GM18526 (cell line): ENCODE results near the gene PHC3.

Source experiments
- POLR2A ChIP-seq: IDR thresholded peaks from 3 replicates; pipeline ENCODE4 v1.6.1; 2011; ENCODE audit not compliant: insufficient read length; ENCODE audit errors: extremely low read depth

The PHC3 gene

DNA sequence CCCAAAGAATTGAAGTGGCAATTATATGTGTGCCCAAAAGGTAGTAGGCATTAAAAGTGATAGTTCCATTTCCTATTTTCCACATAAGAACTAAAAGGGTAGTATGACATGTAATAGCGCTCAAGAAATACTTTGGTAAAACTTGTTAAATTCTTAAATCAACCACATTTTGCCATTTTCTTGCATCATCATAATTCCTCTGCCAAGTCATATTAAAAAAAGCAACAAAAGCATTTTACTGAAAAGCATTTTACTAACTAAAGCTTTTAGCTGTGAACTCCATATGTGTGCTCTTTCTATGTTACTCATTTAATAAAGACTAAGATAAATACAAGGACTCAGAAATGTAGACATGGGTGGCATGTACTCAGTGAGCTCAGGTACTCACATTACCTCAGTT lies 73.6 kb downstream of the PHC3 start:
- TF ChIP-seq POLR2A: no peak

DNA sequence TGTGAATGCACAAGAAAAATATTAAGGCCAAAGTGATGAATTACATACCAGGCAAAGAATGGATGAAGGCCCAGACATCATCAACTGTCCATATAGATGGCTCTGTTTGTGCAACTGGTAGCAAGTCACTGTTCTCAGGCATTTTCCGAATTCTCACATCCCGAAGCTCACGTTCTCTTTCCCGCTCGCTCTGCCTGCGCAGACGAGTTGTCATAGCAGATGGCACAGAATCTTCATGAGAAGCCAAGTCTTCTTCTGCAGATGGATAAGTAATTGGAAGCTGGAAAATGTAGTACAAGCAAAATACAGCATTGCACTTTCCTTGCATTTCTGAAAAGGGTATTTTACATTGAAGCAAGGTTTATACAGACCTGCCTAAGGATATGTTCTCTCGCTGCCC lies 79.1 kb downstream of the PHC3 start:
- TF ChIP-seq POLR2A: no peak

DNA sequence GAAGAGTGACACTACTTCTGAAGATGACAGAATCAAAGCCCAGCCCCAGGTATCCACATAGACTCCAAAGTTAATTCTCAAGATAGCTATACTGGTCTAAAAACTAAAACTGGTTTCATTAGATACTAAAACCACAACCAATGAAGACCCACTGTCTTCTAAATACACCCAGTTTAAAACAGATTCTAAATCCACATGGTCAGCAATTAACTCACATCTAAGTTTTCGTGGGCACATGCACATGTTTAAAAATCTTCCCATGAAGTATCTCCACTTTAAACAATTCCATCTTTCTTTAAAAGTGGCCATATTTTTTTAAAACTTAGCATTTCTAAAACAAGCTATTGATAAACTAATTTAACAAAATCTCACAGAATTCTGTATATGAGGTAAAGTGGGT lies 80.6 kb downstream of the PHC3 start:
- no peak for TF ChIP-seq POLR2A

DNA sequence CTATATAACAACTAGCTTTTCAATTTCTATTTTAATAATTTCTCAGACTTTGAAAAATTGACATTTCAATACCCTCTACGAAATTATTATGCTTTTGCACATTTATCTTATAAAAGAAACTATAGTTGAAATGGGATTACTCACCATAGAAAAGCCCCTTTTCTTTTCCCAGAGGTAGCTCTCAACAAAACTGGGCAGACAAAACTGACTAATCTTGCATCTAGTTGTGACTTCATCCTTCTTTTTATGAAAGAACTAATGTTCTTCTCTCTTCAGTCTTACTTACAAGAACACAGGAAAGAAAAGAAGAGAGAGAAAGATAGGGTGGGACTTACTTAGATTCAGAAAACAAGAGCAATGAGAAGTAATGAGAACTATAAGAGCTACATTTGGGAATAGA lies 82.8 kb downstream of the PHC3 start:
- TF ChIP-seq POLR2A: no peak

DNA sequence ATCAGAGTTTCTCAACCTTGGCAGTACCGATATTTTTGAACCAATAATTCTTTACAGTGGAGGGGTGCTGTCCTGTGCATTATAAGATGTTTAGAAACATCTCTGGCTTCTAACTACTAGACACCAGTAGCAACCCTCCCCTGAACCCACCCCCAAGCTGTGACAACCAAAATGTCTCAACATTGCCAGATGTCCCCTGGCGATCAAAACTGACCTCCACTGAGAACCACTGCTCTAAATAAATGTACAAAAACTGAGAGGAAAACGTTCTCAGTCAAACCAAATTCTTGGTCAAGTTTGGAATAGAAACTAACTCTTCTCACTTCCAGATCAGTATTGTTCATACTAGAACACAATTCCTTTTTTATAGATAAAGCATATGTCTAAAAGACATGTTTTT lies 85.2 kb downstream of the PHC3 start:
- TF ChIP-seq POLR2A: no peak

DNA sequence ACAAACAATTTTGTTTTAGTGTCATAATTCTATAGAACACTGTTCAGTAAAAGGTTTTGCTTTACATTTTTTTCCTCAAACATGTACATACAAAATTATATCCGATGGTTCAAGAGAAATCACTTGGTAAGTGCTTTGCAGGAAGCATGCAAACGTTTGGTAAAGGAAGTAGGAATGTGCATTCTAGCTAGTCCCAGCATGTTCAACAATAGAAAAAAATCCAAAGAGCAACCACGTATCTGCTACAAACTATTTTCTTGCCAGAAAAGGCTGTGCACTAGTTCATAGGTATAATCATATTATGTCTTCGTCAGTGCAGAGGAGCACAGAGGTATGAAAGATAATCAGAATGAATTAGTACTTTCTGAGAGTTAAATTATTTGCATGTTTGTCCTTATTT lies 85.8 kb downstream of the PHC3 start:
- TF ChIP-seq POLR2A: no peak

DNA sequence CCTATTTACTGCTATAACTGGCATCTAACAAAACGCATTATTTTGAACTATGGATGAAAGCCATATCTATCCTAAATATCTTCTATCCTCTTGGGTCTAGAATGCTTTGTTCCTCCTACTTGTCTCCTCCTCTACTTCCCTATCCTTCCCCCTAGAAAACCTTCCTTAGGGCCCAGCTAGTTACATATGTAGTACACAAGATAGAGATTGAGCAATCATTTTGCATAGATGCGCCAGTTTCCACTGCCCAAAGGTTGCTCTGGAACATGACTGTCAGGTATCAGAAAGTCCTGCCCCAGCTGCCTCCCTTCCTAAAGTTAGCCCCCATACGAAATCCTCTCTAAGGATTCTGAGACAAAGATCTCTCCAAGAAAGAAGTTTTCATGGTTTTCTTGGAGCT lies 88.6 kb downstream of the PHC3 start:
- no peak for TF ChIP-seq POLR2A

DNA sequence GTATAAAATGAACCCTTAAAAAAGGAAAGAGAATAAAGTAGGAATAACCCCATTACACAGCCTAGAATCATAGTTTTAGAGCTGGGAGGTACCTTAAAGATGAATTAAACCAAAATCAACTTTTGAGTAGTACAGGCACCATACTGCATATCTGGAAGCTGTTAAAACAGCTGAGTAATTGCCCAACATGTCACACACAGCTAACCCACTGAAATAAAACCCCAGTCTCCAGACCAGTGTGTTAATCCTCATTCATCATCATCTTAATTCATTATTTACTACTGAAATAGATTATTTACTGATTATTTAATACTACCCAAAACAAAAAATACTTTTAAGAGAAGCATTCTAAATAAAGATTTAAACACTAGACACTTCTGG lies 90.9 kb downstream of the PHC3 start:
- TF ChIP-seq POLR2A: no peak

DNA sequence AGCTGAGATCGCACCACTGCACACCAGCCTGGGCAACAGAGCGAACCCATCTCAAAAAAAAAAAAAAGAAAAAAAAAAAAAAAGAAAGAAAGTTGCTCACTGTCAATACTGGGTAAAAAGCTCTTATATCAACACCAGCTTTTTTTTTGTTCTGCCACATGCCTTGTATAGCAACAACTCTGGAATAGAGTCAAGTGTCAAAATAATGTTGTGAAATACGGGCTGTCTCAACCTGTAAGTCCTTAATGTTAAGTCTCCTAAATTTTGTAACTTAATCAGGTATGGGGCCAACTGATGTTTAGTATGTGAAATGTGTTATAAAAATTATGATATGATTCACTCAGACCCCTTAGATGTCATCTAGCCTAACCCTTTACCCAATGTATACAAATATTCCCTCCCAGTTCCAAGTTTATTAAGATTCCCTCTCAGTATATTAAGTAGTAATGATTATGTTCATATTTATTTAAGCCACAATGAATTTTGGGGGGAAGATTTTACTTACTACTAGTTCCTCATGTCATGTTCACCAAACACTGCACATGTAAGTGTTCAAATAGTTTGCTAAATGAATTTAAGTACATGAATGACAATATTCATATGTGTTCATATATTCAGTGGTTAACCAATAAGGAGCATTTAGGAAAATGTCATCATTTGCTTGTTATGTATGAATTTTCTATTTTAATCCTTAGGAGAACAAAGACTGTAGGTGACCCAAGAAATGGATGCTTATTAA lies 91.5 kb downstream of the PHC3 start:
- TF ChIP-seq POLR2A: no peak

DNA sequence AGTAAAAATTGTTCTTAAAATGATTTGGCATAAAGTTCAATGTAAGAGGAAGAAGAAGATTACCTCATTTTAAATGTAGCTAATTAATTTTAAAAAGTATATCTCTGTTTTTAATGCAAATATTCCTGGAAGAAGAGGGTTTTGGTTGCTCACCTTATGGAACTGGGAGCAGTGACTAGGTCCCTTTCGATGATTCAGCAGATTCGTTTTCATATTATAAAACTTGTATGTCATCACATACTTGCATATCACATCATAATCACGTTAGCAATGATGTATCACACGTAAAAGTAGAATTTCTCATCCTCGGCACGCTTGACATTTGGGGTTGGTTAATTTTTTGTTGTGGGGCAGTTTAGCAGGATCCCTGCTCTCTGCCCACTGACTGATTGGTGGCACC lies 96.1 kb downstream of the PHC3 start:
- TF ChIP-seq POLR2A: no peak

DNA sequence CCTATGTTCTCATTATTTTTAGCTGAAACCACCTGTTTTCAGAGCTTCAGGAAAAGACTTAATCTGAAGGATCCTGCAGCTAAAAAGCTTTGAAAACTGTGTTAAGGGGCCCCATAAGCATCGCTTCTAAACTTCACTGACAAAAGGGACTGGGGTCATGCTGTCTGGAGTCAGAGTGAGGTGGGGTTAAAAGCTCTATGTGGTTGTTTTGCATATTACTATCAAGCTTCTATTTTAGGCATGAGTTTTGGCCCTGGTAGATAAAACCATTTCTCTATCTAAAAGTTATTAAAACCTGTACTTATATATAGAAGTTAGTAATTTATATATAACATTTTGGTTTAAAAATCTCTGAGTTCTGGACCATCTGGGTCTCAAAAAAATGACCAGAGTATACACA lies 98.2 kb downstream of the PHC3 start:
- no peak for TF ChIP-seq POLR2A

DNA sequence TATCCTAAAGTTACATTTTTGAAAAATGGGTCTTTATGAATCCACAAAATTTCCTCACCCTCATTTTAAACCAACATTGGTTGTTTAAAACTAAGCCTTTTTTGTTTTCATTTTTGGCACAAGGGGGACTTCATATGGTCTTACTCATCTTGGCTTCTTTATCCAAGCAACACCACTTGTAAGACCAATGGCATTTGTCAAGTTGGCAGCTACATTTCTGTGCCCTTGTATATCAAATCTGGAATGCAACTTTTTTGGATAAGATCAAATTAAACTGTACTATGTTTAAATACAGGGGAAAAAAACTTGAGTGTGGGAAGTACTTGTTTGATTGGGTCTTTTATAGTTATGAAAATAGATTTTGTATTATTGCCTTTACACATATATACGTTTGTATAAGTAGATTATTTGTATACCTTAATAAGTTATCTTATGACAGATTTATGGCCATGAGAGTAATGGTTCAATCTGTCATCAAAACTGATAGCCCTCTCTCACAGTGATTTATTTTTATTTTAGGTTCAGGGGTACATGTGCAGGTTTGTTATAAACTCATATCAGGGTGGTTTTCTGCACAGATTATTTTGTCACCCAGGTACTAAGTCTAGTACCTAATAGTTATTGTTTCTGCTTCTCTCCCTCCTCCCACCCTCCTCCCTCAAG lies 100.3 kb downstream of the PHC3 start:
- TF ChIP-seq POLR2A: no peak

DNA sequence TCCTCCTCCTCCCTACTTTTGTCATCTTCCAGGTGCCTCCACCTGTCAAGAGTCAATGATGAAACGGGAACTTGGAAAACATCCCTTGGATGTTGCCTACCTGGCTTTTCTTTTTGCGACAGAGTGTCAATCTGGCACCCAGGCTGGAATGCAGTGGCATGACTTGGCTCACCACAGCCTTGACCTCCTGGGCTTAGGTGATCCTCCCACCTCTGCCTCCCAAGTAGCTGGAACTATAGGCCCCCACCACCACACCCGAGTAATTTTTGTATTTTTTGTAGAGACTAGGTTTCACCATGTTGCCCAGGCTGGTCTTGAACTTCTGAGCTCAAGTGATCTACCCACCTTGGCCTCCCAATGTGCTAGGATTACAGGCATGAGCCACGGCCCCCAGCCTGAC lies 100.9 kb downstream of the PHC3 start:
- no peak for TF ChIP-seq POLR2A

DNA sequence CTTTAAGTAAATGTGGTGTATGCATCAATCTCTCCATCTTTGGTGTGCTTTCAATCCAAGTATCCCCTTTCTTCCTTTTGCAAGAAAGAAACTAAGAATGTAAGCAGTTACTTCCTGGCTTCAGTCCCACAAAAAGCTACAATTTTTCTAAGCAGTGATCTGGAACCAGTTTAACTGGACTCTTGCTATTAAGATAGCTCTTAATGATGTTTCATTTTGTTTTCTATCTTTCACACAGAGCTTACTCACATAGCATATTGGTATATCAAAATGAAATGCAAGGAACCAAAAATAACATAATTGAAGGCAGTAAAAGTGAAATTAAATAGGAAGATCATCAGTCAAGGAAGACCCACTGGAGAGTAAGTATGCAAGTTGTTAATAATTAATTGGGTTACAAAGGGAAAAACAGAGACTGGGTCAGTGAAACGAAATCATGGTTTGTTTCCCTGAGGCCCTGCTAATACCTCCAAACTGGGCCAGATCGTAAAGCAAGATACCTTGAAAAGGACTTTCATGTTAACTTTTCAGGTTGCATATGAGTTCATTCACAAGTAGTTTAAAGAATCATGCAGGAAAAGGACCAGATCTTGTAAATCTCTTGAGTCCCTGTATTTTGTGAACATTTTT lies 101.9 kb downstream of the PHC3 start:
- TF ChIP-seq POLR2A: no peak

DNA sequence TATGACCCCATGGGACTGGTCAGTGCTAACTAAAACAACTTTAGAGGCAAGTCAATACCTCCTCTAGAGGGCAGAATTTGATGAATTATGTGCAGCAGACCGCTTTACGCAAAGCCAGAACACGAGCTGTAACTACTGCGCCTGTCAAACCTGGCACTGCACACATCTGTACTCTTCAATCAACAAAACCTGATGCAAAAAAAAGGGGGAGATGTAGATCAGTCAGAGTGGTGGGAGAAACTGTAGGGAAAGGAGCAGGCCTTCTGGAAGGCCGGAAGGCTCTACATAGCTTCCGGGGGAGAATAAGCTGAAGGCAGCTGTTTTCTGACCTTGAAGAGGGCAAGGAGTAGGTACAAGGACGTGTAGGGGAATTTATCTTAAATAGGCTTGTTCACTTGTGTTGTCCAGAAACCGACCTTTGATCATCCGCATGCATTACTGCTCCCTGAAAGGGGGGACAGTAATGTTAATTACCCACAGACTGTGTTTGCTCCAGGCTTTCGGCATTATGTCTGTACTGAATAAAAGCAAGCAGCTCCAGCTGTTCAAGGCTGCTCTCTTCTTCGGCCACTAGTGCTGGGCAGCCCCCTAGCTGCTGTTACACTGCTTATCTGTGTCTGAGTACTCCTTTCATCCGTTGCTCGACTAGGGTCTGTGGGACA lies 102.8 kb downstream of the PHC3 start:
- TF ChIP-seq POLR2A: no peak

DNA sequence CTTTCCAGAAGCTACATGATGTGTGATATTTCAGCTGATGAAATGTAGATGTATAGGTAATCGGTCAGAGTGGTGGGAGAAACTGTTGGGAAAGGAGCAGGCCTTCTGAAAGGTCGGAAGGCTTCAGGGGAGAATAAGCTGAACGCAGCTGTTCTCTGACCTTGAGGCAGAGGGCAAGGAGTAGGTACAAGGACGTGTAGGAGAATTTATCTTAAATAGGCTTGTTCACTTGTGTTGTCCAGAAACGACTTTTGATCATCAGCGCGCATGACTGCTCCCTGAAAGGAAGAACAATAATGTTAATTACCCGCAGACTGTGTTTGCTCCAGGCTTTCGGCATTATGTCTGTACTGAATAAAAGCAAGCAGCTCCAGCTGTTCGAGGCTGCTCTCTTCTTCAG lies 104.2 kb downstream of the PHC3 start:
- no peak for TF ChIP-seq POLR2A
